ENCODE data around the gene GPSM3. TPM values are rescaled to one million over a fixed set of nuclear protein-coding genes. Genes with fewer than 3 reads are reported as not detected.

GPSM3 gene
- total and polyA plus RNA-seq, 2 of the 13 experiments (the other 11 are each of a cell fraction or from before 2014, with no cell fraction given): 0.18 to 6.2 TPM

- no peak for TF ChIP-seq NRL (CRISPR knock-in tag; IDR thresholded peaks at IDR 0.05; ENCODE audit: borderline replicate concordance)
- no peak for TF ChIP-seq HOMEZ (CRISPR knock-in tag; IDR thresholded peaks at IDR 0.05; ENCODE audit: low read depth)
- TF ChIP-seq, protein P1, sequence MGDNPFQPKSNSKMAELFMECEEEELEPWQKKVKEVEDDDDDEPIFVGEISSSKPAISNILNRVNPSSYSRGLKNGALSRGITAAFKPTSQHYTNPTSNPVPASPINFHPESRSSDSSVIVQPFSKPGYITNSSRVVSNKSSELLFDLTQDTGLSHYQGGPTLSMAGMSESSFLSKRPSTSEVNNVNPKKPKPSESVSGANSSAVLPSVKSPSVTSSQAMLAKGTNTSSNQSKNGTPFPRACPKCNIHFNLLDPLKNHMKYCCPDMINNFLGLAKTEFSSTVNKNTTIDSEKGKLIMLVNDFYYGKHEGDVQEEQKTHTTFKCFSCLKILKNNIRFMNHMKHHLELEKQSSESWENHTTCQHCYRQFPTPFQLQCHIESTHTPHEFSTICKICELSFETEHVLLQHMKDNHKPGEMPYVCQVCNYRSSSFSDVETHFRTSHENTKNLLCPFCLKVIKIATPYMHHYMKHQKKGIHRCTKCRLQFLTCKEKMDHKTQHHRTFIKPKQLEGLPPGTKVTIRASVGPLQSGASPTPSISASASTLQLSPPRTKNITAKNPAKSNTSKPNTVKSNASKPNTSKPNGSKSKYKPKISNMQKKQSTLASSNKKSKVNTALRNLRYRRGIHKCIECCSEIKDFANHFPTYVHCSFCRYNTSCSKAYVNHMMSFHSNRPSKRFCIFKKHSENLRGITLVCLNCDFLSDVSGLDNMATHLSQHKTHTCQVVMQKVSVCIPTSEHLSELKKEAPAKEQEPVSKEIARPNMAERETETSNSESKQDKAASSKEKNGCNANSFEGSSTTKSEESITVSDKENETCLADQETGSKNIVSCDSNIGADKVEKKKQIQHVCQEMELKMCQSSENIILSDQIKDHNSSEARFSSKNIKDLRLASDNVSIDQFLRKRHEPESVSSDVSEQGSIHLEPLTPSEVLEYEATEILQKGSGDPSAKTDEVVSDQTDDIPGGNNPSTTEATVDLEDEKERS (CRISPR knock-in tag; IDR thresholded peaks at IDR 0.05): no peak
Observed at GRCh38 chr6:32183483-32184083, 8.9 kb downstream of the GPSM3 start (continued).

- Histone ChIP-seq H3K9ac (ENCODE audit: insufficient read depth, low read depth, low read length) (no peak overlapping the region), H3K79me2 (ENCODE audit: insufficient read depth, low read length) (peaks cover 20% of the 10 kb centered on the region), H3K4me2 (ENCODE audit: low read depth, low read length) (no peak overlapping the region), H4K20me1 (ENCODE audit: insufficient read depth, low read length) (no peaks in the 10 kb centered on the region), H3K4me3 (replicated peaks in 1 of 3; ENCODE audit: insufficient read depth in 1 of 3, low read depth in 2 of 3, low read length in 3 of 3) (no peak overlapping the region), H3K27me3 (ENCODE audit: control insufficient read depth in 1 of 2, insufficient read depth in 2 of 2, low read length in 2 of 2) (no peaks in the 10 kb centered on the region), H3K36me3 (replicated peaks in 1 of 2; ENCODE audit: control insufficient read depth in 1 of 2, insufficient read depth in 2 of 2, low read length in 2 of 2) (peaks cover 27 to 50% of the 10 kb centered on the region in 2 experiments), H3K4me1 (ENCODE audit: insufficient read depth, low read length) (peaks cover 15% of the 10 kb centered on the region), H3K27ac (ENCODE audit: extremely low read length, insufficient read depth, low read length) (no peak overlapping the region), H3K9me3 (ENCODE audit: low read length) (no peaks in the 10 kb centered on the region), H2AFZ (ENCODE audit: low read length) (no peak overlapping the region)
- 96% methylated on average over 3 of the region's 3 CpGs for WGBS (ENCODE audit: low lambda C conversion rate)
- ChIA-PET POLR2A (interaction anchor here (0.6 to 2.4 kb wide), 5 partner anchors 10 to 65 kb away, joined by 3 to 18 read pairs (median 4); partner anchors contain the start of genes ATF6B and GPSM3), CTCF (ENCODE audit: low intra/inter-chr PET ratio, low total read pairs) (no interaction called here)
- ATAC-seq (no peak), DNase-seq (ENCODE audit: low spot score) (no peak), FAIRE-seq (no peak)
- intact Hi-C loops (cut with micrococcal nuclease; ENCODE audit: unreplicated experiment): no loop called here
- TF ChIP-seq POLR2A (IDR thresholded peaks at IDR 0.05; ENCODE audit: insufficient read depth in 1 of 2, low read depth in 2 of 2, low read length in 2 of 2) (0 out of 4 replicates have a peak, but pooled peaks of 1 of the 2 experiments have one; percentile 30), SYNCRIP (IDR thresholded peaks at IDR 0.05; ENCODE audit: insufficient read depth, low read depth, low read length) (no peak), SNAPC2 (CRISPR knock-in tag; IDR thresholded peaks at IDR 0.05) (no peak), BCLAF1 (IDR thresholded peaks at IDR 0.05) (no peak), TCF7L2 (IDR thresholded peaks at IDR 0.05; ENCODE audit: low read depth, low read length) (no peak), ZNF446 (CRISPR knock-in tag; IDR thresholded peaks at IDR 0.05) (0 out of 2 replicates have a peak, but pooled peaks have one; percentile 23)
- in situ Hi-C loops (cut with HindIII; ENCODE audit: extremely low pct_ligation_motif_present, low pct_unique_long_range_greater_than_20kb): no loop called here
- BruUV-seq (replicated peaks): no TSS peak
Observed at GRCh38 chr6:32183030-32183429, 9.4 kb downstream of the GPSM3 start.
